Testis (tissue), 2 donors: ENCODE results near the gene INPP5K.

Source experiments
- CTCF ChIP-seq, 3 experiments: fragments of 450-650 bp in 2 of 3; fragments of 200-600 bp in 1 of 3; sonication (generic) in 1 of 3; IDR thresholded peaks; one replicate each; pipeline ENCODE4 v1.5.1; 2016 to 2019; ENCODE audit warnings: antibody characterized with exemption in 3 of 3, mild to moderate bottlenecking in 2 of 3, moderate library complexity in 1 of 3
- POLR2A ChIP-seq: fragments of 450-650 bp; IDR thresholded peaks from one replicate; pipeline ENCODE4 v1.6.1; 2017; ENCODE audit warnings: antibody characterized with exemption, mild to moderate bottlenecking, moderate library complexity

- TF ChIP-seq CTCF (IDR thresholded peaks at IDR 0.05) (no peak), POLR2A (no peak)
Observed at GRCh38 chr17:1557355-1558095, 41.1 kb upstream of the INPP5K start.
